Uterus (tissue), 2 donors: ENCODE data around the gene LHX6.

Experiments used
- POLR2A ChIP-seq, 2 donors: fragments of 450-650 bp; IDR thresholded peaks; one replicate each; pipeline ENCODE4 v1.6.1; 2016; ENCODE audit warnings: antibody characterized with exemption in 2 of 2, mild to moderate bottlenecking in 1 of 2, moderate library complexity in 1 of 2
- TF ChIP-seq, protein P1 (sequence below), 4 experiments: fragments of 200-600 bp in 2 of 4; fragments of 450-650 bp in 2 of 4; sonication (generic) in 2 of 4; IDR thresholded peaks; one replicate each; pipeline ENCODE4 v1.5.1; 2016 to 2019; ENCODE audit warnings: antibody characterized with exemption in 4 of 4, mild to moderate bottlenecking in 2 of 4, moderate library complexity in 1 of 4

DNA sequence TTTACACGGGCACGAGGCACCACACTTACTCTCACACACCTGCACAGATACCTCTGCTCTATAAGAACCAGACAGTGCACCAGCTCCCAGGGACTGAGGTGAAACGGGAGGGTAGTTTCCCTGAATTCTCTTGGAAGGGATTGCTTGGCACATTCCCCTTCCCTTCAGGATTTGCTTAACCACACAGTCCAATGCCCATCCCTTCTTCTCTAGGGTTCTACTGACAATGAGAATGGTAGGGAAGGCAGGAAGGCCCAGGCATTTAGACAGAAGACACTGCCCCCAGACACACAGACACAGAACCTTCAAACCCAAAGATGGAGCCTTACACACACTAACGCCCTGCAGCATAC, 704 bp upstream of the LHX6 start:
- TF ChIP-seq, protein P1, sequence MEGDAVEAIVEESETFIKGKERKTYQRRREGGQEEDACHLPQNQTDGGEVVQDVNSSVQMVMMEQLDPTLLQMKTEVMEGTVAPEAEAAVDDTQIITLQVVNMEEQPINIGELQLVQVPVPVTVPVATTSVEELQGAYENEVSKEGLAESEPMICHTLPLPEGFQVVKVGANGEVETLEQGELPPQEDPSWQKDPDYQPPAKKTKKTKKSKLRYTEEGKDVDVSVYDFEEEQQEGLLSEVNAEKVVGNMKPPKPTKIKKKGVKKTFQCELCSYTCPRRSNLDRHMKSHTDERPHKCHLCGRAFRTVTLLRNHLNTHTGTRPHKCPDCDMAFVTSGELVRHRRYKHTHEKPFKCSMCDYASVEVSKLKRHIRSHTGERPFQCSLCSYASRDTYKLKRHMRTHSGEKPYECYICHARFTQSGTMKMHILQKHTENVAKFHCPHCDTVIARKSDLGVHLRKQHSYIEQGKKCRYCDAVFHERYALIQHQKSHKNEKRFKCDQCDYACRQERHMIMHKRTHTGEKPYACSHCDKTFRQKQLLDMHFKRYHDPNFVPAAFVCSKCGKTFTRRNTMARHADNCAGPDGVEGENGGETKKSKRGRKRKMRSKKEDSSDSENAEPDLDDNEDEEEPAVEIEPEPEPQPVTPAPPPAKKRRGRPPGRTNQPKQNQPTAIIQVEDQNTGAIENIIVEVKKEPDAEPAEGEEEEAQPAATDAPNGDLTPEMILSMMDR (IDR thresholded peaks at IDR 0.05), result no peak
- no peak for TF ChIP-seq POLR2A (IDR thresholded peaks at IDR 0.05)
